Keratinocyte (primary cell): ENCODE results near the gene VAV2. TPM values are rescaled to one million over a fixed set of nuclear protein-coding genes. Genes with fewer than 3 reads are reported as not detected.

ENCODE experiments used
- DNase-seq: peaks from one replicate; pipeline ENCODE4 v3.0.0-alpha.2; 2011; ENCODE audit warnings: low read depth, missing footprints, low spot score
- FAIRE-seq: peaks from 2 replicates; lab custom pipeline; 2011; peaks lifted over from hg19 to GRCh38; lab: Jason Lieb, UNC
- H2AFZ ChIP-seq: 2 replicates; pipeline ENCODE4 v1.6.0; 2012; ENCODE audit warnings: low read length, control low read depth, inconsistent platforms; ENCODE audit not compliant: control insufficient read depth
- H3K27ac ChIP-seq: 2 replicates; pipeline ENCODE4 v1.5.1; 2011; ENCODE audit warnings: low read length; ENCODE audit not compliant: control insufficient read depth, insufficient read depth
- H3K27me3 ChIP-seq: 3 replicates; pipeline ENCODE4 v1.6.0; 2011; ENCODE audit warnings: low read length; ENCODE audit not compliant: control insufficient read depth, insufficient read depth; ENCODE audit errors: extremely low read depth
- H3K36me3 ChIP-seq, 2 experiments: 2 replicates in 1 of 2; 3 replicates in 1 of 2; pipeline ENCODE4 v1.5.1; 2011; ENCODE audit warnings: low read length in 2 of 2, mild to moderate bottlenecking in 1 of 2; ENCODE audit not compliant: control insufficient read depth in 2 of 2, insufficient read depth in 2 of 2; ENCODE audit errors: extremely low read depth in 1 of 2
- H3K4me1 ChIP-seq: 3 replicates; pipeline ENCODE4 v1.5.1; 2011; ENCODE audit warnings: low read length; ENCODE audit not compliant: control insufficient read depth, insufficient read depth; ENCODE audit errors: extremely low read depth
- H3K4me2 ChIP-seq: 3 replicates; pipeline ENCODE4 v1.6.0; 2011; ENCODE audit warnings: low read depth, low read length; ENCODE audit not compliant: control insufficient read depth, insufficient read depth; ENCODE audit errors: extremely low read depth
- H3K4me3 ChIP-seq, 3 experiments: fragments of 200-600 bp in 1 of 3; sonication (generic) in 1 of 3; 2 replicates in 2 of 3; 3 replicates in 1 of 3; pipeline ENCODE4 v1.5.1; 2011 to 2016; ENCODE audit warnings: low read length in 3 of 3, mild to moderate bottlenecking in 3 of 3, control low read depth in 2 of 3, inconsistent platforms in 1 of 3, low read depth in 1 of 3, mixed read lengths in 1 of 3, mixed run types in 1 of 3, moderate library complexity in 1 of 3; ENCODE audit not compliant: control insufficient read depth in 2 of 3, insufficient read depth in 2 of 3; ENCODE audit errors: extremely low read depth in 1 of 3
- H3K79me2 ChIP-seq: 2 replicates; pipeline ENCODE4 v1.6.0; 2012; ENCODE audit warnings: low read length; ENCODE audit not compliant: control insufficient read depth, insufficient read depth
- H3K9ac ChIP-seq: 3 replicates; pipeline ENCODE4 v1.6.0; 2011; ENCODE audit warnings: low read length; ENCODE audit not compliant: control insufficient read depth, insufficient read depth; ENCODE audit errors: extremely low read depth
- H3K9me1 ChIP-seq: 3 replicates; pipeline ENCODE4 v1.6.0; 2011; ENCODE audit warnings: low read length; ENCODE audit not compliant: control insufficient read depth, insufficient read depth; ENCODE audit errors: extremely low read depth
- H3K9me3 ChIP-seq: 2 replicates; pipeline ENCODE4 v1.5.1; 2012; ENCODE audit warnings: low read depth, low read length; ENCODE audit not compliant: control insufficient read depth
- H4K20me1 ChIP-seq: 3 replicates; pipeline ENCODE4 v1.6.0; 2011; ENCODE audit warnings: low read length; ENCODE audit not compliant: control insufficient read depth, insufficient read depth; ENCODE audit errors: extremely low read depth
- CTCF ChIP-seq, 3 experiments: IDR thresholded peaks in 1 of 3; conservative IDR thresholded peaks in 1 of 3; optimal IDR thresholded peaks in 1 of 3; 2 replicates in 2 of 3; 3 replicates in 1 of 3; pipeline versions ENCODE3 to v1.5.1; 2011; ENCODE audit warnings: low read length in 3 of 3, mild to moderate bottlenecking in 3 of 3, moderate library complexity in 2 of 3, control low read depth in 1 of 3, inconsistent platforms in 1 of 3; ENCODE audit not compliant: insufficient read depth in 2 of 3; ENCODE audit errors: extremely low read depth in 1 of 3
- EZH2 ChIP-seq: IDR thresholded peaks from one replicate; pipeline ENCODE4 v1.6.1; 2012; ENCODE audit warnings: inconsistent platforms, mild to moderate bottlenecking, low read length, moderate library complexity
- dilution Hi-C: fragments of 300-500 bp; cut with MboI; formaldehyde crosslinking; loops from one replicate; pipeline ENCODE4 v1.7.0; 2020; ENCODE audit warnings: low sequenced_read_pairs; ENCODE audit not compliant: extremely low pct_ligation_motif_present
- polyA plus RNA-seq, 5 experiments: library from polyadenylated mRNA; depleted of rRNA in 3 of 5; stranded (reverse) in 3 of 5; stranded (forward) in 1 of 5; unstranded in 1 of 5; fragments of >200 nt; gene quantifications; 1 replicate in 1 of 5; 2 replicates in 3 of 5; 3 replicates in 1 of 5; pipeline versions ENCODE4 v1.2.1 to v1.2.3, GENCODE V29; 2011 to 2012; ENCODE audit warnings: missing spikeins in 2 of 5, low read depth in 1 of 5, low replicate concordance in 1 of 5

VAV2 gene
- polyA plus RNA-seq, 1 donor (not counting 4 experiments of a cell fraction or from before 2014, with no cell fraction given) = 16.4 TPM

- TF ChIP-seq EZH2 (no peak), CTCF (optimal IDR thresholded peaks at IDR 0.05 in 1 of 3, IDR thresholded peaks at IDR 0.05 in 1 of 3, conservative IDR thresholded peaks at IDR 0.05 in 1 of 3; ENCODE audit: extremely low read depth in 1 of 3, insufficient read depth in 2 of 3, low read length in 3 of 3) (no peak)
- no peak overlapping the region for H3K4me2 ChIP-seq
- H3K4me3 ChIP-seq = no peak overlapping the region
- H3K4me1 ChIP-seq = no peaks in the 10 kb centered on the region
- DNase-seq = no peak
- no peaks in the 10 kb centered on the region for H3K79me2 ChIP-seq
- no peaks in the 10 kb centered on the region for H4K20me1 ChIP-seq
- H3K9me1 ChIP-seq = no peaks in the 10 kb centered on the region
- no peak for FAIRE-seq
- dilution Hi-C loops = no loop called here
- H3K9me3 ChIP-seq = peaks cover 8% of the 10 kb centered on the region
- peaks cover 20 to 29% of the 10 kb centered on the region in 2 experiments for H3K36me3 ChIP-seq
- H3K9ac ChIP-seq = no peak overlapping the region
- no peak overlapping the region for H3K27ac ChIP-seq
- no peak overlapping the region for H2AFZ ChIP-seq
- H3K27me3 ChIP-seq = no peaks in the 10 kb centered on the region
Observed at GRCh38 chr9:133768859-133769510, 223.1 kb downstream of the VAV2 start.

GRCh38 chr9:133768371-133768858 lies 223.7 kb downstream of the VAV2 start:
- no peaks in the 10 kb centered on the region for H3K79me2 ChIP-seq
- no peaks in the 10 kb centered on the region for H3K9me1 ChIP-seq
- H4K20me1 ChIP-seq = no peaks in the 10 kb centered on the region
- no peak overlapping the region for H3K27ac ChIP-seq
- H3K4me2 ChIP-seq = no peak overlapping the region
- peaks cover 18 to 31% of the 10 kb centered on the region in 2 experiments for H3K36me3 ChIP-seq
- H3K9me3 ChIP-seq = peaks cover 8% of the 10 kb centered on the region
- no peaks in the 10 kb centered on the region for H3K27me3 ChIP-seq
- no peak for DNase-seq
- H3K4me3 ChIP-seq = no peak overlapping the region
- no peak overlapping the region for H3K9ac ChIP-seq
- dilution Hi-C loops = no loop called here
- no peaks in the 10 kb centered on the region for H3K4me1 ChIP-seq
- no peak overlapping the region for H2AFZ ChIP-seq
- FAIRE-seq = no peak
- TF ChIP-seq CTCF (optimal IDR thresholded peaks at IDR 0.05 in 1 of 3, IDR thresholded peaks at IDR 0.05 in 1 of 3, conservative IDR thresholded peaks at IDR 0.05 in 1 of 3; ENCODE audit: extremely low read depth in 1 of 3, insufficient read depth in 2 of 3, low read length in 3 of 3) (no peak), EZH2 (no peak)
